Panc1 (cell line): ENCODE results near the gene SLC25A42. TPM values are rescaled to one million over a fixed set of nuclear protein-coding genes. Genes with fewer than 3 reads are reported as not detected.

Experiments
- ATAC-seq: fragments of 200-7000 bp; cut with Tn5 transposase; 2 replicates; pipeline ENCODE4 v1.9.1; 2020; ENCODE audit warnings: mild to moderate bottlenecking, moderate library complexity
- BruUV-seq: library from RNA; stranded (reverse); fragments of 400-500 nt; replicated peaks from 2 replicates; lab custom pipeline; 2021; lab: Mats Ljungman, UMichigan
- CTCF ChIA-PET: fragments of 300-600 bp; sonication (Branson Sonifier 250); formaldehyde crosslinking; loops from one replicate; lab custom pipeline; 2022; ENCODE audit warnings: antibody characterized with exemption; lab: Charles Lee
- POLR2A ChIA-PET: fragments of 300-600 bp; sonication (Branson Sonifier 250); formaldehyde crosslinking; loops from one replicate; lab custom pipeline; 2022; ENCODE audit warnings: antibody characterized with exemption; lab: Charles Lee
- DNase-seq: peaks from one replicate; pipeline ENCODE4 v3.0.0-alpha.2; 2010; ENCODE audit warnings: low read depth, low spot score
- H3K27ac ChIP-seq: 2 replicates; pipeline ENCODE4 v1.5.1; 2011; ENCODE audit warnings: mild to moderate bottlenecking, low read length, inconsistent platforms
- H3K27me3 ChIP-seq: fragments of 200-500 bp; sonication (Bioruptor generic); 2 replicates; pipeline ENCODE4 v1.6.0; 2014; ENCODE audit warnings: low read length, inconsistent platforms; ENCODE audit not compliant: control insufficient read depth, insufficient read depth
- H3K36me3 ChIP-seq: fragments of 200-500 bp; sonication (Bioruptor generic); 2 replicates; pipeline ENCODE4 v1.5.1; 2014; ENCODE audit warnings: inconsistent platforms, mild to moderate bottlenecking, low read length, moderate library complexity; ENCODE audit not compliant: control insufficient read depth, insufficient read depth
- H3K4me1 ChIP-seq: 2 replicates; pipeline ENCODE4 v1.5.1; 2011; ENCODE audit warnings: inconsistent platforms, mild to moderate bottlenecking, low read length, moderate library complexity; ENCODE audit not compliant: control insufficient read depth, insufficient read depth
- H3K4me3 ChIP-seq, 2 experiments: 2 replicates each; pipeline ENCODE4 v1.5.1; 2011 to 2012; ENCODE audit warnings: low read depth in 2 of 2, low read length in 2 of 2, mild to moderate bottlenecking in 2 of 2, inconsistent platforms in 1 of 2, moderate library complexity in 1 of 2
- H3K9me3 ChIP-seq: fragments of 200-500 bp; sonication (Bioruptor generic); 2 replicates; pipeline ENCODE4 v1.5.1; 2014; ENCODE audit warnings: low read depth, mild to moderate bottlenecking, inconsistent platforms, low read length, moderate library complexity; ENCODE audit not compliant: control insufficient read depth, insufficient read depth
- POLR2AphosphoS5 ChIP-seq: IDR thresholded peaks from 2 replicates; pipeline ENCODE4 v1.6.1; 2012; ENCODE audit warnings: mild to moderate bottlenecking, low read depth, low read length, moderate library complexity
- SIN3A ChIP-seq: IDR thresholded peaks from 2 replicates; pipeline ENCODE4 v1.6.1; 2012; ENCODE audit warnings: low read depth, mild to moderate bottlenecking, low read length, moderate library complexity, borderline replicate concordance; ENCODE audit not compliant: insufficient read depth
- TCF7L2 ChIP-seq: IDR thresholded peaks from 2 replicates; pipeline ENCODE4 v1.6.1; 2011; ENCODE audit warnings: mild to moderate bottlenecking, low read depth, low read length, inconsistent platforms
- in situ Hi-C: cut with HindIII; loops from 2 replicates; pipeline ENCODE4 v1.10.0; 2016; ENCODE audit warnings: low sequenced_read_pairs, low pct_unique_long_range_greater_than_20kb
- intact Hi-C: fragments of 100-400 bp; cut with micrococcal nuclease; formaldehyde crosslinking; loops from one replicate; pipeline ENCODE4 v1.10.0; 2022; ENCODE audit not compliant: unreplicated experiment
- total RNA-seq: library from RNA; stranded (reverse); gene quantifications from one replicate; pipeline ENCODE4 v1.2.1, GENCODE V29; 2021; ENCODE audit not compliant: unreplicated experiment
- TF ChIP-seq, protein P1 (sequence below): fragments of 450-650 bp; IDR thresholded peaks from 2 replicates; pipeline ENCODE4 v1.5.1; 2017; ENCODE audit warnings: mild to moderate bottlenecking

The SLC25A42 gene
- total RNA-seq, 1 experiment from 2014 or later = 2.6 TPM

GRCh38 chr19:19111967-19112580 is 48.3 kb downstream of the SLC25A42 start (continued):
- no peak for TF ChIP-seq SIN3A

GRCh38 chr19:19113040-19113626 is 49.3 kb downstream of the SLC25A42 start:
- in situ Hi-C loops (no loop called here), intact Hi-C loops (no loop called here)
- no TSS peak for BruUV-seq
- Histone ChIP-seq H3K27me3 (no peaks in the 10 kb centered on the region), H3K36me3 (no peaks in the 10 kb centered on the region), H3K4me1 (no peaks in the 10 kb centered on the region), H3K9me3 (no peaks in the 10 kb centered on the region), H3K4me3 (no peak overlapping the region), H3K27ac (no peak overlapping the region)
- ATAC-seq = peak; percentile 46
- ChIA-PET POLR2A (no interaction called here), CTCF (no interaction called here)
- no peak for DNase-seq
- TF ChIP-seq, protein P1, sequence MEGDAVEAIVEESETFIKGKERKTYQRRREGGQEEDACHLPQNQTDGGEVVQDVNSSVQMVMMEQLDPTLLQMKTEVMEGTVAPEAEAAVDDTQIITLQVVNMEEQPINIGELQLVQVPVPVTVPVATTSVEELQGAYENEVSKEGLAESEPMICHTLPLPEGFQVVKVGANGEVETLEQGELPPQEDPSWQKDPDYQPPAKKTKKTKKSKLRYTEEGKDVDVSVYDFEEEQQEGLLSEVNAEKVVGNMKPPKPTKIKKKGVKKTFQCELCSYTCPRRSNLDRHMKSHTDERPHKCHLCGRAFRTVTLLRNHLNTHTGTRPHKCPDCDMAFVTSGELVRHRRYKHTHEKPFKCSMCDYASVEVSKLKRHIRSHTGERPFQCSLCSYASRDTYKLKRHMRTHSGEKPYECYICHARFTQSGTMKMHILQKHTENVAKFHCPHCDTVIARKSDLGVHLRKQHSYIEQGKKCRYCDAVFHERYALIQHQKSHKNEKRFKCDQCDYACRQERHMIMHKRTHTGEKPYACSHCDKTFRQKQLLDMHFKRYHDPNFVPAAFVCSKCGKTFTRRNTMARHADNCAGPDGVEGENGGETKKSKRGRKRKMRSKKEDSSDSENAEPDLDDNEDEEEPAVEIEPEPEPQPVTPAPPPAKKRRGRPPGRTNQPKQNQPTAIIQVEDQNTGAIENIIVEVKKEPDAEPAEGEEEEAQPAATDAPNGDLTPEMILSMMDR = no peak
- no peak for TF ChIP-seq TCF7L2
- no peak for TF ChIP-seq POLR2AphosphoS5
- no peak for TF ChIP-seq SIN3A

GRCh38 chr19:19115954-19116353 is 52.2 kb downstream of the SLC25A42 start:
- H3K27ac ChIP-seq = no peak overlapping the region
- in situ Hi-C loops = no loop called here
- TF ChIP-seq TCF7L2 (no peak), POLR2AphosphoS5 (no peak), SIN3A (no peak)
- TF ChIP-seq, protein P1 = peak; percentile 73
- no peaks in the 10 kb centered on the region for H3K4me1 ChIP-seq
- no peak for DNase-seq
- H3K9me3 ChIP-seq = no peaks in the 10 kb centered on the region
- H3K4me3 ChIP-seq = no peak overlapping the region
- ATAC-seq = 0 out of 2 replicates have a peak, but pooled peaks have one; percentile 41
- BruUV-seq = no TSS peak
- ChIA-PET POLR2A (no interaction called here), CTCF (no interaction called here)
- no peaks in the 10 kb centered on the region for H3K27me3 ChIP-seq
- H3K36me3 ChIP-seq = no peaks in the 10 kb centered on the region
- intact Hi-C loops = no loop called here
